ENCODE results near the gene RTN4R.

Gene RTN4R

DNA sequence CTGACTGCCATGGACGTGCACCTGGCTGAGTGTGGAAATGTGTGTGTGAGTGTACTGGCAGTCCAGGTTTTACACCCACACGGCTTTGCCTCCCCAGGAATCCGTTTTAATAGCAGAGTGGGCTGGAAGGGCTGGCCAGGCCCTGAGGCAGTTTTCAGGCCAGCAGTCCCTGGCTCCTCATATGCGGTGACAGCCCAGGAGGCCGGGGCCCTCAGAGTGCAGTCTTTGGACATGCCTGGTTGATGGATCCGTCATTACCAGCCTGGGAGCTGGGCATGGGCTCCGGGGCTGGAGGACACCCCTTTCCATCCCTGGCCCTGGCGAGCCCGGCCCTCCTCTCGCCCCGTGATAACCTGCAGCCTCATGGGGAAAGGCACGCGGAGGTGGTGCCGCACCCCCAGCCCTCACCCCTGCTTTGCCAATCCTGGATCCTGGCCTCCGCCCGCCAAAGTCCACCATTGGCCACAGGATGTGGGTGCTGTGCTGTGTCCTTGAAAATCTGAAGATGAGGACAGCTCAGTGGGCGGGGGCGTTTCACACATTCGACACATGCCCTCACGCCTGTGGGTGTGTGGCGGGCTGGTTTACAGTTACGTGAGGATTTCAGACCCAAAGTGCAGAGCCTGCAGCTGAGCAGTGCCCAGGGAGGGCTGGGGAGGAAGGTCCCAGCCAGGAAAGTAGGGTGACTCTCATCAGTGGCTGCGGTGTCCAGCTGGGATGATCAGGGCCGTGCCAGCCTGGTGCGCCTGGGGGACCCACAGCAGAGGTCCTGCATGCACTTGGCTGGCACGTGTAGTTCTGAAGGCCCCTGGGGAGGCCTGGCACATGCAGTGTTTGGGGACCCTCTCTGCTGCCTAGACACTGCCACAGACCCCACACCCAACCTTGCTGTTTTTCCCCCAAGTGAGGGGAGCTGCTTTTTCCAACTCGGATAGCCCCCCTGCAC is 55.1 kb downstream of the RTN4R start:
- DNase-seq, result no peak

DNA sequence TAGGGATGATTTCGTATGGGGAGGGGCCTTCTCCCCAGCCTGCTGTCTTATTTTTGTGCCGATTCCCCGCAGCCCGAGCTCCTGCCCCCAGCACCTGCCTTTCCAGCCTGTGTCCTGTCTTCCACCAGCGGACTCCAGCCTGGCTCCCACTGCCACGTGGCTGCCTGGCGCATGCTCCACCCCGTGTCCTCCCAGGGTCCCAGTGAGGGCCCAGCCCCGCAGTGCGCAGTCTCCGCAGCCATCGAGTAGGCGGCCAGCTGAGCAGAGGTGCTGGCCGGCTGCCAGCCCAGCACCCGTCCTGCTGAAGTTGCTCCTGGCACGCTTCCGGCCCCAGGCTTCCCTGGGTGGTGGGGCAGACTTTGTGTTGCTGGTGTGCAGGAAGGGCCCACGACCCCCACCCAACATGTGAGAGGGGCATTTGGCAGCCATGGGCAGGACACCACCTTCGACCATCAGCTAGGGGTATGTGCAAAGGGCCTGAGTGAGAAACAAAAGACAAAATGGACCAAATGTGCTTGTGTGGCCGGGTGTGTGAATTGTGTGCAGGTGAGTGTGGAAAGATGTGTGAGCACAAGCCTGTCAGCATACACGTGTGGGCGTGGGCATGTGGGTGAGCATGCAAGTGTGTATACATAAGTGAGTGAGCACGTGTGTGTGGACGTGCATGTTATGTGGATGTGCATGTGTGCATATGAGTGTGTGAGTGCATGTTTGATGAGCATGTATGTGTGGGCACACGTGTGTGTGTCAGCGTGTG is 55.9 kb downstream of the RTN4R start:
- DNase-seq, result no peak

DNA sequence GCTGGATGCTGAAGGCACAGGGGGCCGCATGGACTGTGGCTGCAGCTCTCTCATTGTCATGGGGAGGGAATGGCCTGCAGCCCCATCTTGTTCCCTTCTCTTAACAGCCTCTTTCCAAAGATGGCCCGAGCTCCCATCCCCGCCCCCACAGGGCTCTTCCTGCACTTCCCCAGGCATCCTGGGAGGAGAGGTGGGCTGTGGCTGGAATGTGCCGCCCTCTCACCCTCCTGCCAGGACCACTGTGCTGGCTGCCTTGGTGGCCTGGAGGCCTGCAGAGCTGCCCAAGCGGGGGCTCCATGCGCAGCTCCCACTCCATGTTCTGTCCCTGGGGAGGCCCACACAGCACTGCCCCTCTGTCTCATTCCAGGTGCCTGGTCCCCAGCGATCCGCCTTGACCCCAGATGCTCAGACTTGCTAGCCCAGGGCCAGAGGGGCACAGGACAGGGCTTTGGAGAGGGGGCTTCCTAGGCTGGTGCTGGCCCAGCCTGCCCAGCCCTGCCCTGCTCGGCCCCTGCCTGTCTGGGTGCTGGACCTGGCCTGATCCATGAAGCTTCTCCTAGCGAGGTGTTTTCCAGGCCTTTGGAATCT is 56.6 kb downstream of the RTN4R start:
- DNase-seq, result no peak

DNA sequence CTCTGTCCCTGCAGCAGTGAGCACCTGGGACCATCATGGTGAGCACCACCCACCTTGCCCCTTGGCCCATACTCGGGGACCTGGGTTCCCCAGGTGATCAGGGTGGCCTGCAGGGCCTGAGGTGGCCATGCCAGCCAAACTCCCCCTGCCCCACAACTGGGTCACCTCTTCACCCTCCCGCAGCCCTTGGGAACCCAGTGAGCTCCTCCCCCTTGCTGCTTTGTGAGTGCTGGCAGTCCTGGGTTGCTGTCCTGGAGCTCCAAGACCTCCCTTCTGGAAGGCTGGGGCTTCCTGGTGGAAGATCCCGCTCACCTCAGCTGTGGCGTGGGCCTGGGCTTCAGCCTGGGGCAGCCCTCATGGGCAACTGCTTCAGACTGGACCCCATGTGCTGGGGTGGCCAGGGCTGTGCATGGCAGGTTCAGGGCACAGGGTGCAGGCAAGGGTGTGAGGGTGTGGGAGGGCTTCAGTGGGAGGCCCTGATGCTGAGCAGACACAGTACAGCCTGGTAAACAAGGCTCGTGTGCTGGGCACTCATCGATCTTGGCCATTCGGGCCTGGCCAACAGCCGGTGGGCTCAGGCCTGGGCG is 57.6 kb downstream of the RTN4R start:
- DNase-seq, result no peak

DNA sequence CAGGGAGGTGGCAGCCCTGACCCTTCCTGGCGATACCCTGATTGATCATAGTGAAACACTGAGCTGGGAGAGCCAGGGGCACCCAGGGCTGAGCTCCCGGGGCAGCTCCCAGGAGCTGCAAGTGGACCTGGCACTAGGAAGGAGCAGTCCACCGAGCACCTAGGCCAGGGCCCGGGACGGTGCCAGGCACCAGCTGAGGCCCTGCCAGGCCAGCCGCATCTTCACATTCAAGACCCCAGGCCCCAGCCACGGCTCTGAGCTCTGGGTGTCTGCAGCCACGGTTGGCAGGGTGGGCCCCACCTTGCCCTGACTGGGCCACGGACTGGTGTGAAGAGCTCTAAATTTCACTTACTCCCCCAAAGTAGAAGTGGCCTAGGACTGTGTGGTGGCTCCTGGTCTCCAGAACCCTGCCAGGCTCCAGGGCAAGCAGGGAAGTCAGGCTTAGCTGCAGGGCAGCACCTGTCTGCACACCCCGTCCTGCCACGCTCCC is 58.3 kb downstream of the RTN4R start:
- no peak for DNase-seq

DNA sequence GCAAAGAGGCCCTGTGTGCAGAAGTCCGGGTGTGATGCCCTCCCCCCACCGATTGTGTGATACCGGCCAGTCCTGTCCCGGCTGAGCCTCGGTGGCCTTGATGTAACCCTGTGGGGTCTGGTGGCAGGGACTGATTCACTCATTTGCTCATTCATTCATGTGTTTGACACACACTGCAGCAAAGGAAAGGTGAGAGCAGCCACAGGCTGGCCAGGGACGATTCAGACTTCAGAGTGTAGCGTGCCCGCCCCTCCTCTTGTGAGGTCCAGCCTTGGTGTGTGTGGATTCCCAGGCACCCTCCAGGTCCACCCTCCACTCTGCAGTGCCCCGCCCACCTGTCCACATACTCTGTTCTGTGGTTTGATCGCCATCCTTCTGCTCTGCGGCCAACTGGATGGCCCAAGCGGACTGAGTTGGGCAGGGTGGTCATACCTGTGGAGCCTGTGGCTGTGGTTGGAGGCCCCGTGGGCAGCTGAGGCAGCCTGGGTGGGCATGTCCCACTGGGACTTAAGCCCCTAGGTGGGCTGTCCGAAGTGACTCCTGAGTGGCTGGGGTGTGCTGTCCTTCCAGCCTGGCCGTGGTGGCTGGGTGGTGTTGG is 59.3 kb downstream of the RTN4R start:
- no peak for DNase-seq

DNA sequence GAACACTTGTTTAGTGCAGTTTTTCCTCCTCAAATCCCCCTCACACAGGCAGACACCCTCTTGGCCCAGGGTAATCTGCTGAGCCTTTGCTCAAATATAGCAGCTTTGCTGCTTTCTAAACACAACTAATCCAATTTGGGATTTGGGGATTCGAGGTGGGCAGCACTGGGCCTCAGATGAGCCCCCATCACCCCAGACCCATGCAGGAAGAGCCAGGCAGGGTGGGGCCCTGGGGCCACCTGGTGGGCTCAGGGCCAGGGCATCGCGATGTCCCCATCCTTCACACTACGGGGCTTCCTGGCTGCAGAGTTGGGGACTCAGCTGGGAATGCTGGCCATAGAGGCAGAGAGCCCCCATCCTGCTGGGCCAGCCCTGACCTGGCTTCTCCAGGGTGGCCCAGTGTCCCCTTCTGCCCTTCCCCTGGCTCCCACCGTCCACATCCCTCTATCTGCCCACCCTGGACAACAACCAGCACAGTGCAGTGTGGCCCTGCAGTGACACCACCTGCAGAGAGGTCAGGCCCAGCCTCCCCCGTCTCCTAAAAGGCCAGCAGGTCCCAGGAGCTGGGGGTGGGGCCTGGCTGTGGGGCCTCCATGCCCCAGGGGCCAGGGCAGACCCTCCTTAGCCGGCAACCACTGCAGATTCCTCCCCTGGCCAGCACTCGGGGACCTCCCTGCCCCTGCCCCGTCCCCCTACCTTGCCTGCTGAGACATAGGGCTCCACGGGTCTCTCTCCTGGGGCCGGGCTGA is 60.7 kb downstream of the RTN4R start:
- DNase-seq, result no peak

DNA sequence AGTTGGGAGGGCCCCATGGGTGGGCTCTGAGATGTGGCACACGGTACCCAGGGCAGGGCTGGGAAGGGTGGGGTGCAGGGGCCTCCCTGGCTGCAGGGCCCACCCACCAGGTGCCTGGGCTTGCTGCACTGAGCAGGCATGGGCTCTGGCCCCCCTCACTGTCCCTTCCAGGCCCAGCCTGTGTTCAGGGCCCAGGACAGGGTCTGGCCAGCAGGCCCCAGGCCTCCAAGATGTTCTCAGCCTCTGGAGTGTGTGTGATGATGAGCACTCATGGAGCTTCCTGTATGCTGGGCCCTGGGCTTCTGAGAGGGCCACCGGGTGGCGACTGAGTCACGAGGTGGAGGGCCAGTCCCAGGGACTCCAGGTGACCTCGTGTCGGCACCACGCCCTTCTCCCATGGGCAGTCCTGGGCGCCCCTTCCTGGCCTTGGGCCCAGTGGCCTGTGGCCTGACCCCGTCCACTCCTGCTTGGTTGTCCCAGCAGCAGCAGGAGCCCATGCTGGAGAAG is 61.4 kb downstream of the RTN4R start:
- DNase-seq, result no peak

DNA sequence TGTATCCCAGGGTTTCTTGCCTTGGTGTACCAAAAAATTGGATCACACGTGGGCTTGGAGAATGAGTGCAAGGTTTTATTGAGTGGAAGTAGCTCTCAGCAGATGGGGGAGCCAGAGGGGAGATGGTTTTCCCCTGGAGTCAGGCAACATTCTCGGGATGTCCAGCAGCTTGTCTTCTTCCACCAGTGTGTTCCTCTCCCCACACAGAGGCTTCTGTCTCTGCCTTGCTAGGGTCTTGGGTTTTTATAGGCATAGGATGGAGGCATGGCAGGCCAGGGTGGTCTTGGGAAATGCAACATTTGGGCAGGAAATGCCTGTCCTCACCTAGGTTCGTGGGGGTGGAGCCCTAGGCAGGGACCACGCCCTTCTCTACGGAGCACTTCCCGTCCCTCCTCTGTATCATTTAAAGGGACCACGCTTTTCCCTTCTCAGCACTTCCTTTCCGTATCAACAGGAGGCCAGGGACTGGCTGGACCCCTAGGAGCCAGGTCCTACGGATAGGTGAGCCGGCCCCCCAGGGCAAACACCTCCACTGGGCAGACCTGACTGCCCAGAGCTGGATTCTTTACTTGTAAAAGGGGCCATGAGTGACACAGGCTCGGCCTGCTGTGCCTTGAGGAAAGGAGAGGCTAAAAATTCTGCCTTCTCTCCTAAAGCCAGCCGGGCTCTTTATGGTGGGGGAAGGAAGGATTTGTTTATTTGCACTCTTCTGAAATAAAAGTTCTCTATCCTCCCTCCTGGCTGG is 62.0 kb downstream of the RTN4R start:
- DNase-seq, result peak; percentile 9

DNA sequence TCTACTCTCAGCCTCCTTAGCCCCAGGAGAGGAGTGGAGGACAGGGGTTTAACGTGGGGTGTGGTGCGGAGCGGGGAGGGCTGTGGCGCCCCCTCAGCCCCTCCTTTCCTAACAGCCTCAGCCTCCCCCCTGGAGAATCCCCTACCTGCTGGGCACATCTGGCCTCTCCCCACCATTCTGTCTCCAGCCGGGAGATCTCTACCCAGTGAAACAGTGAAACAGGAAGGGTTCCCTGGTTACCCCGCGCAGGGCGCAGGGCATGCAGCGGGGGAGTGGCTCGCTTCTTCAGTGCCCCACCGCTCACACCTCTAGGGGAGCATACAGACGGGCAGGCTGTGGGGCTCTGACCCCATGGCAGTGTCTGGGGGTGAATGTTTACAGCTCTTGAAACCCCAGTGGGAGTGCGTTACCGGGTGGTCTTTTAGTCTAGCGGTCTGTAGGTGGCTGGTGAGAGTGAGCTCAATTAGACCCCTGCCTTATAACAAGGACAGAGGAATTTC is 62.6 kb downstream of the RTN4R start:
- DNase-seq, result no peak

DNA sequence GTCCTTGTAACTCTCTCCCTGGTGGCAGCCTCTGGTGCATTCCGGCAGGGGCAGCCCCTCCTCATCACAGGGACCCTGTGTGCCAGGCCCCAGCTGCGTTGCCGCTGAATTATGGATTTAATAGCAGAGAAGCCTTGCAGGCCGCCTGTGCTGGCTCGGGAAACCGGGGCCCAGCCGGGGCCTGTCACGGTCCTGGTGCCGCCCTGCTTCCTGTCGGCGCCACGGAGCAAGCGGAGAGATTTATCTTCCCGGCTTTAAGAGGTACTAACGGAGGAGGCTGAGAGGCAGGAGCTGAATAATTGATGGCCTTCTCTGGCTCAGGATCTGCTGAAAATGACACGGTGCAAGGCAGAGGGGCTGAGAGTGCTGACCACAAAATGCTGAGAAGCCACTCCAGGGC is 63.3 kb downstream of the RTN4R start:
- DNase-seq, result no peak

DNA sequence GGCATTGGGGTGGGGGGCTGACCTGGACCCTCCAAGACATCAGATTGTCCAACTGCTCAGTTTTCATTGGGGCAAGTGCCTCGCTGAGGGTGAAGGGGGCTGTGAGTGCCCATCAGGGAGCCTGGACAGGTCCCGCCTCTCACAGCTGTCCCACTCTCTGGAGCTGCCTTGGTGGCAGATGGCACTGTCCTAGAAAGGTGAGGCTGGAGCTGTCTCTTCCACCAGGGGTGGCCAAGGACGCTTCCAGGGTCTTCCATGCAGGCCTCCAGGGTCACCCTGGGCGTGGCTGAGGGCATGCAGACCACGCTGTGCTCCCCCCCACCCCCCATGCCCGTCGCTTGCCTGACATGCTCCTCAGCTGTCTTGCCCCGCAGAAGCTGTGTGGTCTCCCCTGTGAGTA is 63.8 kb downstream of the RTN4R start:
- DNase-seq, result no peak

DNA sequence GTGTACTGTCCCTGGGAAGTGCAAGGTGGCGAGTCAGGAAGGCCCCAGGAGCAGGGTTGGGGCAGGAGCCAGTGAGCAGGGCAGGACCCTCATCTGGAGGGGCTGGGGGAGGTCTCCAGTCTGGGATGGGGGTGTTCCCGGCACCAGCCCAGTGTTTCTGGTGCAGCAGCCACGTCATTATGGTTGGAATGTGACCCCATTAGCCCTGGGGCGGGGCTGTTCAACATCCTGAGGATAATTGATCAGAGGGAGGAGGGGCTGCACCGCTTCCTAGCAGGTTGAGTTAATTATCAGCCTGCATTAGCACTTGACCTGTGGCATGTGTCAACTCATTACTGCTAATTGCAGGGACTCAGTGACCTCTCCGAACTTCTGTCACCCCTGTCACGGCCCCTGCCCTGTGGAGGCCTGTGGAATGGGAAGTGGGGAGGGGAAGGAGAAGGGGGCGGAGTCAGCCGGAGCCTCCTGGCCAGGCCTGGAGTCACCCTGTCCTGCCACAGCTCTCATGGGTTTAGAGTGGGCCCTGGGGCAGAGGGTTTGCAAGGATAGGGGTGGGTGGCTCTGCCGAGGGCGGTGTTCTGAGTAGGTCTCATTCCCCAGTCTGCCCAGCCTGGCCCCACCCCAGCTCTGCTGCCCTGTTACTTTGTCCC is 64.4 kb downstream of the RTN4R start:
- no peak for DNase-seq

DNA sequence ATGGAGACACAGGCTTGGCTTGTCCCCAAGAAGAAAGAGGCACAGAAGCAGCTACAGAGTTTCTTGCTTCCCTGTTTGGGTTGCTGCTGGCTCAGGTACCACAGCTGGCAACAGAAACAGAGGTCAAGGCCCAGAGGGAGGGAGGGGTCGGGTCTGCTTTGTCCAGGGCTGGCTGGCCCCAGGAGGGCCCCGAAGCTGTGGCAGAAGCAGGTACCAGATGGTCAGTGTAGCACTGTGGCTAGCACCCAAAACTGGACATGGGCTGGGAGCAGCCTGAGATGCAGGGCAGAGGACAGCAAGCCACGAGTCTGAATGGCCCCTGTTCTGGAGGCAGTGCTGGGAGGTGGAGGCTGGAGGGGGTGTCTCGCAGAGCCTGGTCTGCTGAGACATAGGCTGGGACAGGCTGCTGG is 65.0 kb downstream of the RTN4R start:
- DNase-seq, result no peak

DNA sequence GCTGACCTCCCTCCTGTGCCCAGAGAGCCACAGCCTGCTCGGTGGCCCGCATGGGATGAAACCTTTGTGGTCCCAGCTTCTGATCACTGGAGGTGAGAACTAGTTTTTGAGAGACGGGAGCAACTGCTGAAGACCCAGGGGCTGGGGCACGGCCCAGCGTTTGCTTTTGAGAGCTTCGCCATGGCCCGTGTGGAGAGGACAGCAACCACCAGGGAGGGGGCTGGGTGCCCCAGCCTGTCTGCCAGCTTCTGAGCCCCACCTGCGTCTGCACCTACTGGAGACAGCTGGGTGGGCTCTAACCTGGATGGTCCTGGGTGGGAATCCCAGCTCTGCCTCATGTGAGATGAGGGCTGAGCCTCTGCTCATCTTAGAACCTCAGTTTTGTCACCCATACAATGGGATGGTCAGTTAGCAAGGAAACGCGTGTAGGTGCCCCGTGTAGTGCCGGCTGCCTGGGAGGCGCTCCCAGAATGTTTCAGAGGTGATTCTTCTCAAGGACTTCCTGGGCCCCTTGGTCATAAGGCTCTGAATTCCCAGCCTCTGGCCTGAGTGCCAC is 66.2 kb downstream of the RTN4R start:
- no peak for DNase-seq

DNA sequence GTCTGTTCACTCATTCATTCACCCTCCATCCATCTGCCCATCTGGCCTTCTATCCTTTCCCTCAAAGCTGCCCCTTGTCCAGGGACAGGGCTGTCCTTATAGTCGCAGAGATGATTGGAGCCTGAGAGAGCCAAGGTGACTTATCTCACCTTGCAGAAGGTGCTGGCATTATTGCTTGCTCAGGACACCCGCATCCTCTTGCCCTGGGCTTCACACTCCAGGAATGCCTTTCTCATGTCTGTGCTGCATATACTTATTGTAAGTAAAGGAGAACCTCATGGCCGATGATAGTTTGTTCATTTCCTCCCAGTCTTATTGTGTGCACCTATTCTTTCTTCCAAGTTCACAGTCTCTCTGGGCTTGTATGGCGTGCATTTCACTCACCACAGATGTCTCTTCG is 68.2 kb downstream of the RTN4R start:
- DNase-seq, result no peak

DNA sequence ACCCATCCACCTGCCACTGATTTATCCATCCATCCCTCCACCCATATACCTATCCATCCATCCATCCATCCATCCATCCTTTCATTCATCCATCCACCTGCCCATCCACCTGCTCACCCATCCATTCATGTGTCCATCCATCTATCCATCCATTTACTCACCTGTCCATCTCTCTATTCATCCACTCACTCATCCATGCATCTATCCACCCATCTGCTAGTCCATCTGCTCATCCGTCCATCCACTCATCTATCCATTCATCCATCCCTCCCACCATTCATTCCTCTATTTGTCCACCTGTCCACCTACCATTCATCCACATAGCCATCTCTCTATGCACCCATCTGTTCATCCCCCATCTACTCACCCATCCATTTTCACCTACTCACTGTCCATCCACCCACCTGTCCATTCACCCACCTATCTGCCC is 68.7 kb downstream of the RTN4R start:
- DNase-seq, result no peak

DNA sequence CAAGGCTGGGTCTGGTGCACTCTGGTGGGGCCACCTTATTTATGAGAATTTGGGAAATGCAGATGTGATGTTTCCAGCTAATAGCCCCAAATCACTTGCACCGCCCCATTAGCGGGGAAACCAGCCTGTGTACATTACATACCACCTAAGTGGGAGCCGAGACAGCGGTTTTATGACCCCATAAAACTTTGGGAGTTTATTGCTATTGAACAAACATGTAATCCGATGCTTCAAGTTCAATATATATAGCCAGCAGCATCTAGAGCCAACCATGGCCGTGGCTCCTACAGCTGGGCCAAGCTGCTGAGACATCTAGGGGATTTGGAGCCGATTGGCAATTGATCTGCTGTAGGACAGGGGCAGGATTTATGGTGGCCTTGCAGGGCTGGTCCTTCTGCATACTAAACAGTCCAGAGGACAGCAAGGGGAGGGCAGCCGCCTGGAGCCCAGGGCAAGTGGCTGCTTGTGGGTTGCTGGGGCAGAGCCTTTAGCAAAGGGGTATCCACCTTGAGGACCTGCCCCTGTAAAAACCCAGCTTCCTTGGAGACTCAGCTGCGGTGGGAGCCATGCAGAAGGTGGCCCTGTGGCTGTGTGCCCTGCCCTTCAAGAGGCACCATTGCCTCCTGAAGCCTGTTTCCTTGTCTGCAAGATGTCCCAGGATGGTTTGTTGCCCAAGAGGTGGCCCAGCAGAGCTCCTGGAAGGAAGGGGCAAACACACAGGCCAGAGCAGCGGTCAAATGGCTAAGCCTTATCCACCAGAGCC is 69.4 kb downstream of the RTN4R start:
- DNase-seq, result no peak

DNA sequence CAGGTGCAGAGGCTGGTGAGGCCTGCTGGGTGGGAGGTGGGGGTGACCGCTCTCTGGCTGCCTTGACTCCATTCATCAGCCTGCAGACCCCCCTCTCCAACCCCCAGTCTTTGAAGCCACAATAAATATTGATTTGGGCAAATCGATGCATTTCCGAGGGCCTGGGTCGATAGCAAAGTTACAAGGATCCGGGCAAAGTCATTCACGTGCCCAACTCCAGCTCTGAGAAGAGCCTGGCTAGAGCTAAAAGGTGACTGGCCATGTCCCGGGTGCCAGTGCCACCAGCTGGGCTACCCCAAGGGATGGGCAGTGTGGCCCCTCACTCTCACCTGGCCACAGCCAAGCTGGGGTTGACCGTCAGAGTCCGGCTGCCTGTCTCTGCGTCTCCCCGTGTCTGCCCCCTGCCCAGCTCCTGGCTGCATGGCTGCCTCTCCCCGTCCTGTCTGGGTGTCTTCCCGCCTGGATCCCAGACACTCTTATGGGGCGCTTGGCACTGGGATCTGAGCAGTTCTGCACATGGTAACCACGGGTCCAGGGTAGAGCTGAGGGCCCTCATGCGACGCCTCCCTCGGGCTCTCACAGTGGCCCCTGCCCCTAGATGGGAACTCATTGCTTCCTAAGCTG is 70.6 kb downstream of the RTN4R start:
- no peak for DNase-seq
